ENCODE results near the gene LHX2.

Gene LHX2

GRCh38 chr9:124068251-124068650 is 56.7 kb downstream of the LHX2 start:
- no peak for DNase-seq

DNA sequence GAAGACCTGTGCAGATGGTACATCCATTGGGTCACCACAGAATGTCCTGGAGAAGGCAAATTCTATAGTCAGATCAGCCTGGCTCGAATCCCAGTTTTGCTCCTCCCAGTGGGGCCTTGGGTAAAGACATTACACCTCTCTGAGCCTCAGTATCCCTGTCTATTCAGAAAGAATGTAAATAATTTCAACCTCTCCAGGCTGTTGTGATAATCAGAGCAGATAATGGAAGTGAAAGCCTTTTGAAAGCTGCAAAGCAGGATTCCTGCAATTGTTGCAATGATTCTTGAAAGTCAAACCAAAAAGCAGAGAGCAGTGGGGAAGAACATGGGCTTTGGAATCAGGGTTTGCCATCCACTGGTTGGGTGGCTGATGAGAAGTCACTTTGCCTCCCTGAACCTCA is 63.2 kb downstream of the LHX2 start:
- DNase-seq: no peak

DNA sequence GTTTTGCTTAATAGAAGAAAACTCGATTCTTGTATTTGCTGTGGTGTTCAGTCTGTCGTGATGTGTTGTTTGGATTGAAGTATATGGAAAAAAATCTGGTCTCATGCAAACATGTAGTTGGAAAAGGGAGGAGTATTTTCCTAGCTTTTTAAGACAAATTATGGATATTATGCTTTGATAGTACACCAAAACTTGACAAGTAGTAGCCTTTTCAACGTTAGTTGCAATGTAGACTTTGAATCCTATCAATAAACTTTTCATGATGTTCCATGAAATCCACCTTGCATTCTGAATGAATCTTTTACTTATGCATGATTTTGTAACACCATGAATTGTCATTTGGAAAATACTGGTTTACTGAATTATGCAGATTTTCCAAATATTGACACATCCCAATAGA is 64.2 kb downstream of the LHX2 start:
- no peak for DNase-seq

DNA sequence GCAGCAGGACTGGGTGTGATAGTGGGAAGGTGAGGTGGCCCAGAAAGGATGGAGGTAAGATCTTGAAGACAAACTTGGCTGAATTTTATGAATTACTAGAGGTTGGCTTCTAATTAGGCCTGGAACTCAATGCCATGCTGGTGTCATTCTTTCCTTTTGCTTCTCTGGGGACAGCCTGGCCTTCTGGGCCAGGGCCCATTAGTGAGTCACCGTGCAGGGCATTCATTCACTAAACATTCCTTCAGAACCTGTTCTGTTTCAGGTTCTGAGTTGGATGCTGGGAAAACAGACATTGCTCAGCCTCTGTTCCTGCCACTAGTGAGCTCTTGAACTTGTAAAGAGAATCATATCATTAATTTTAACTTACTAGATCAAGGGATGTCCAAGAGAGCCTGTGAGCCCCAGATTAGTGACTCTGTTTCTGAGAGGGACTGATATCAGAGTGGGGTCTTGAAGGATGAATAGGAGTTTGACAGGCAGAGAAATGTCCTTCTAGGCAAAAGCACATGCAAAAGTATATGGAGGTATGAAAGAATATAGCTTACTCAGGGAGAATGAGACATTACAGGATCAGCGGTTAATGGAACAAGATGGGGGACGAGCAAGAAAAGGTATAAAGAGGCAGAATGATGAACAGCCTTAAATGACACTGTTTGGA is 66.5 kb downstream of the LHX2 start:
- DNase-seq: no peak

- DNase-seq: no peak
Observed at GRCh38 chr9:124078641-124079040, 67.1 kb downstream of the LHX2 start.

DNA sequence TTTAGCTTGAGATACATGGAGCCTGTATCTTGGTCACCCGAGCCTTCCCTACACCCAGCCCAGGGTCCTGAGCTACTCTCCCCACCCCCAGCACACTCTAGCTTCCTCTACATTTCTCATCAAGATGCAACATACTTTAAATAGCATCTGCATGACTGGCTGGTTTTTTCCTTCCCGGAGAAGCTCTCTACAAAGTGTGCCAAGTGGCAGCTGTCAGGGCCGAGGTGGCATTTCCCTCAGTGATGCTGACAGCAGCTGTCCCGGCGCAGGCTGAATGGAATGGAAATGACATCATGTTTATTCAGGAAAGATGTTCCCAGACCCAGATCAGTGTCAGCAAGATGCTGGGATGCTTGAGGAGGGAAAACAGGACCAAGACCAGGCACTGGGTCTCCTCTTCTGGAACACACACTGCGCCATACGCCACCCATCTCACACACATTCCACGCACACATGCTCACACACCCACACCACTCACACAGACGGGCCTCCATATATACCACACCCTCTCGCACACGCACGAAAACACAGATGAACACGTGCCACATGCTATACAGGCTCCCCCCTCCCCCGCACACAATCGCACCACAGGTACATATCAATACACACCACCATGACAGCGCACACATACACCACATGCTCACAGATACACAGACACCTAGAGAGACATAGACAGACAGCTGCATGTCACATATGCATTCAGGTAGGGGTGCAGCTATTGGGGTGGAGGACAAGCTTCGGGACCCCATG is 67.8 kb downstream of the LHX2 start:
- no peak for DNase-seq

DNA sequence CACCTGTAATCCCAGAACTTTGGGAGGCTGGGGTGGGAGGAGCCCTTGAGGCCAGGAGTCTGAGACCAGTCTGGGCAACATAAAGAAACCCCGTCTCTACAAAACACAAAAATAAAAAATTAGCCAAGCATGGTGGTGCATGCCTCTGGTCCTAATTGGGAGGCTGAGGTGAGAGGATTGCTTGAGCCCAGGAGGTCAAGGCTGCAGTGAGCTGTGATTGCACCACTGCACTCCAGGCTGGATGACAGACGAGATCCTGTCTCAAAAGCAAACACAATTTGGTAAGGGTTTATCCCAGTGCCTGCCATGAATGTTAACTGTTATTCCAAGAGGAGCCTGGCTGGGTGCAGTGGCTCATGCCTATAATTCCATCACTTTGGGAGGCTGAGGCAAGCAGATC is 71.1 kb downstream of the LHX2 start:
- no peak for DNase-seq
